ENCODE measurements around the gene CYP2D6.

The CYP2D6 gene

DNA sequence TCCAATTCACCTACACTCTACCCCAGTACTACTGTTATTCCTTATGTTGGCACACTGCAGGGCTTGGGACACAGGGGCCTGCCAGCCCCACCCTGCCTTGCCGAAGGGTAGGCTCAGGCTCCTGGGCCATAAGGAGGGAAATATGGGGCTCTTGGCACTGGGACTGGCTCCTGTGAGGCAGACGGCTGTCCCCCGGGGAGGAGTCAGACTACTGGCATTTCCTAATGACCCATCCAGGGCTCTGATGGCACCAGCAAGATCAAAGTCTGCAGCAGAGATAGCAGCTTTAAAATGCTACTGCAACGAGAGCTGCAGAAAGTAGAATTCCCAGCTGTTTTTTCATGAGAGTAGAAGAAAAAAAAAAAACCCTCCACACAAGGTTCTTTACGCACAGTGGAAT lies 42.2 kb upstream of the CYP2D6 start:
- DNase-seq (ENCODE audit: low spot score) = no peak
- TF ChIP-seq, protein P1, sequence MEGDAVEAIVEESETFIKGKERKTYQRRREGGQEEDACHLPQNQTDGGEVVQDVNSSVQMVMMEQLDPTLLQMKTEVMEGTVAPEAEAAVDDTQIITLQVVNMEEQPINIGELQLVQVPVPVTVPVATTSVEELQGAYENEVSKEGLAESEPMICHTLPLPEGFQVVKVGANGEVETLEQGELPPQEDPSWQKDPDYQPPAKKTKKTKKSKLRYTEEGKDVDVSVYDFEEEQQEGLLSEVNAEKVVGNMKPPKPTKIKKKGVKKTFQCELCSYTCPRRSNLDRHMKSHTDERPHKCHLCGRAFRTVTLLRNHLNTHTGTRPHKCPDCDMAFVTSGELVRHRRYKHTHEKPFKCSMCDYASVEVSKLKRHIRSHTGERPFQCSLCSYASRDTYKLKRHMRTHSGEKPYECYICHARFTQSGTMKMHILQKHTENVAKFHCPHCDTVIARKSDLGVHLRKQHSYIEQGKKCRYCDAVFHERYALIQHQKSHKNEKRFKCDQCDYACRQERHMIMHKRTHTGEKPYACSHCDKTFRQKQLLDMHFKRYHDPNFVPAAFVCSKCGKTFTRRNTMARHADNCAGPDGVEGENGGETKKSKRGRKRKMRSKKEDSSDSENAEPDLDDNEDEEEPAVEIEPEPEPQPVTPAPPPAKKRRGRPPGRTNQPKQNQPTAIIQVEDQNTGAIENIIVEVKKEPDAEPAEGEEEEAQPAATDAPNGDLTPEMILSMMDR (IDR thresholded peaks at IDR 0.05; ENCODE audit: extremely low read depth, missing control alignments) = no peak

DNA sequence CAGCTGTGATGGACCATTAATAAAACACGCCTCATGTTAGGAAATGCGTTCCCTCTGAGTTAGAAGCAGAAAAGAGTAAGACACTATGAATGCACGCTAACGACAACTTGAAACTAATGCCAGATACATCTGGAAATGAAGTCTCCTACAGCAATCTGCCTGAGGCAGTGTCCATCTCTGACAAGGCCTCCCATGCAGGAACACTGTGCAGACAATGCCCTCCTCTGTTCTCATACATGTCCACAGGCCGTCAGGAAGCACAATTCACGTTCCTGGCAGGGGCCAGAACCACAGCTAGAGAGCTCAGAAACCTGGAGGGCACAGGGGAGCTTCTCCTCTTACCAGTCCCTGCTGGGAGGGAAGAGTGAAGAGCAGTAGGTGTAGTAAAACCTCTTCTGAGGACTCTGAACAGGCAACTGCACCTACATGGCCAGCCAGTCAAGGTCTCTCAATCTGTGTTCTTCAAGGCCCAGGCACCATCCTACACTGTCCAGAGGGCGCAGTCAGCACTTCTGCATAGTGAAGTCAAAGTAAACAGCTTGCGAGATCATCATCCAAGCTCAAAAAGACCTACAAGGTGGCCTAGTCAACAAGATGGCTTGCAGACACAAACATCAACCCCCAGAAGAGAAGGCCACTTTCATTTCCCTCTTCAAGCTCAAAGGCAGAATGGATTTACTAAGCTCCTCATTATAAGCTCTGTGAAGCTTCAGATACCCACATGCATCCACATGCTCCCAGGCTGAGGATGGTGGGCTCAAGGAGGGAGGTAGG lies 41.5 kb upstream of the CYP2D6 start:
- TF ChIP-seq, protein P1 (IDR thresholded peaks at IDR 0.05; ENCODE audit: extremely low read depth, missing control alignments) = no peak
- DNase-seq (ENCODE audit: low spot score) = no peak

DNA sequence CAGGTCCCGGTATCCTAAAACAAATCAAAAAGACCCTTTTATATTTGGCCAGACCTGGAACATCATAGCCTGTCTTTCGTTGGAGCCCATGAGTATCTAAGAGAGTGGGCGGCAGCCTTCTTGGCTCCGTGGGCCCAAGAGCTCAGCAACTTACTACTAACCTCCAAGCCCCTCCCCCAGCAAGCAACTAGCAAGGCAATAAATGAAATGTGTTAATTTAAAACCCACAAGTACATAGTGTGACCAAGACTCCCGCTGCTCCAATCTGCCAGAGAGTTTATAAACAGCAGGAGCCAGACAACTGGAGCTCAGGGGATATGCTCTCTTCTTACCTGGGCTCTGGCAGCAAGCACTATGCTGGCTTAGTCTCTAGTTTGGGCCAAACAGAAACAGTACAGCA lies 40.8 kb upstream of the CYP2D6 start:
- no peak for DNase-seq (ENCODE audit: low spot score)
- TF ChIP-seq, protein P1 (IDR thresholded peaks at IDR 0.05; ENCODE audit: extremely low read depth, missing control alignments) = no peak

DNA sequence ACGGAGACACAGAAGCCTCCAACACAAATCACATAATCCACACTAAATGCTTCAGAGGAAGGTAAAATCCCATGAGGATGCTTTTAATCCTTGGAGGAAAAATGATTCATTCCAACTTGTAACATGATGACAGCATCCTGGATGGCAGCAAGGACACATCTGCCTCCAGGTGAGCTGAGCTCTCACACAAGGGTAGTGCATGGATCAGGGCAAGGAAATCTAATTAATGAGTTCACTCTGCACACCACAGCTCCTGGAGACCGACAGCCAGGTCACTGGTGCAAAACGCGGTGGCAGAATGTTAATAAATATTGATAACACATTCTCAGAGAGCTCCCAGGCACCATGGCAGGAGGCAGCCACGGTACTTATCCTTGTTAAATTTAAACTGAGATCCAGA lies 40.3 kb upstream of the CYP2D6 start:
- no peak for DNase-seq (ENCODE audit: low spot score)
- TF ChIP-seq, protein P1 (IDR thresholded peaks at IDR 0.05; ENCODE audit: extremely low read depth, missing control alignments) = no peak

DNA sequence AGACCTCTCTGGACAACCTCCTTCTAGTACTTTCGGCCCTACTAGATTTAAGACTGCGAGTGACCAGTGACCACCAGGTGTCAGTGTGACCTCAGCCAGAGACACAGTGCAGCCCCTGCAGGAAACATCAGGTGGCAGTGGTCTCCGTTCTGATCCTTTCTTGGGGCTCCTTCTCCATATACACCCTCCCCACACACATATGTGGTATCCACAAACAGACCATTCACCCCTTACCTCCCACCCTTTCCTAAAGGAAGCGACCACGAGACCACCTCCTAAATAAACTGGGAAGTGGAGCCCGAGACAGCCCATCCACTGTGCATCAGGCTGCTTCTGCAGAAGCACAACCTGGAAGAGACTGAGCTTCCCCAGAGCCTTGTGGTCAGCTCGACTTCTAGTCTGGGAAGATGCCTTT lies 38.5 kb upstream of the CYP2D6 start:
- peak; percentile 90 for DNase-seq (ENCODE audit: low spot score)
- TF ChIP-seq, protein P1 (IDR thresholded peaks at IDR 0.05; ENCODE audit: extremely low read depth, missing control alignments) = peak; percentile 95

DNA sequence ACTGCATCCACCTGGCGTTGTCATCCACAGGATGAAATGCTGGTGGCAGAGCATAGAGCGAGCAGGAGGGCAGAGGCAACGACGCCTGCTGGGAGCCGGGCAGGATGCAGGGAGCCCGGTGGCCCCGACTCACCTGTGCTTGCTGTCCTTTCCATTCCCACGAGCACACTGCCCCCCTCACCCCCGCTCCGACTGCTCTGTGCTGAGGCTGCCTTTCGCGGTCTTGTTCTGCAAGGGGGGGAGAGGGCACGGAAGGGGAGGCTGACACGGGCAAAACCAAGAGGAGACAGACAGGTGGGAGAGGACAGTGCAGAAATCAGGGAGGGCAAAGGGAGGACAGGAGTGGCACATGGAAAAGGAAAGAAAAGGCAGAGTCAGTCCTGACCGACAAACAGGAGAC lies 37.9 kb upstream of the CYP2D6 start:
- DNase-seq (ENCODE audit: low spot score) = no peak
- TF ChIP-seq, protein P1 (IDR thresholded peaks at IDR 0.05; ENCODE audit: extremely low read depth, missing control alignments) = no peak

DNA sequence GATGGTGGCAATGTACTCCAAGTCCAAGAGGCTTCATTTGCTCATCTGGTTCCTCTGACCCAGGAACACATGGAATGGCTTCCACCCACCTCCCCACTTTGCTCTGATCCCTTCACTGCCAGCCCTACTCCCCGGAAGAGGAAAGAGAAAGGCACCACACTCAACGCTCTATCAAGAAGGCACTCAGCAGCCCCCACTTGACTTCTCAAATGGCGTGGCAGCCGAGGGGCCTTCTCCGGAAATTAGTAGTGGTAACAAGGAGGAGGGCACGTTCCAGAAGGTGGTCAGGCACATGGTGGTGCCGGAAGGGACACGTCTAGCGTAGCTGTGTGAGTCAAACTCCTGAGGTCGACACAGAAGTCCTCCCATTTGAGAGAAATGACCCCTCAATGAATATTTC lies 36.5 kb upstream of the CYP2D6 start:
- no peak for DNase-seq (ENCODE audit: low spot score)
- TF ChIP-seq, protein P1 (IDR thresholded peaks at IDR 0.05; ENCODE audit: extremely low read depth, missing control alignments) = no peak

Measured in GM20000 (cell line).